ENCODE results near the gene RBFOX1. TPM values are rescaled to one million over a fixed set of nuclear protein-coding genes. Genes with fewer than 3 reads are reported as not detected.

RBFOX1 gene
- total RNA-seq, 4 donors from 2014 or later: 1.0 to 3.4 TPM; not detected in 2

DNA sequence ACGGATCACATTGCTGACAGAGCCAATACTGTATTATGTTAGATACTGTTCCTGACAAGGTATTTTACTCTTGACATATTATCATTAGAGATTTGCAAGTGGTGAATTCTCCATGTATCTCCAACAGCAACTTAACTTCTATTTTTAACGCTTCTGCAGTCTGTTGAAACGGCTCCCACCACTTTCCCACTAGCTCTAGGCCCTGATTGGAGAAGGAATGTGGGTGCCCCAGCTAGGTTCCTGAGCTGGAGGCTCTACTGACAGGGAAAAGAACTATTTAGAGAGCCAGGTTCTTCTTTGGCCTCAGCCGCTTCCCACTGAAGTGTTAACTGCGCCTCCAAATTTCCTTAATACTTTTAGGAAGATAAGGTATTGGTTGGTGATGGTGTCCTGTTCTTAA, 191.8 kb downstream of the RBFOX1 start:
- TF ChIP-seq, protein P1, sequence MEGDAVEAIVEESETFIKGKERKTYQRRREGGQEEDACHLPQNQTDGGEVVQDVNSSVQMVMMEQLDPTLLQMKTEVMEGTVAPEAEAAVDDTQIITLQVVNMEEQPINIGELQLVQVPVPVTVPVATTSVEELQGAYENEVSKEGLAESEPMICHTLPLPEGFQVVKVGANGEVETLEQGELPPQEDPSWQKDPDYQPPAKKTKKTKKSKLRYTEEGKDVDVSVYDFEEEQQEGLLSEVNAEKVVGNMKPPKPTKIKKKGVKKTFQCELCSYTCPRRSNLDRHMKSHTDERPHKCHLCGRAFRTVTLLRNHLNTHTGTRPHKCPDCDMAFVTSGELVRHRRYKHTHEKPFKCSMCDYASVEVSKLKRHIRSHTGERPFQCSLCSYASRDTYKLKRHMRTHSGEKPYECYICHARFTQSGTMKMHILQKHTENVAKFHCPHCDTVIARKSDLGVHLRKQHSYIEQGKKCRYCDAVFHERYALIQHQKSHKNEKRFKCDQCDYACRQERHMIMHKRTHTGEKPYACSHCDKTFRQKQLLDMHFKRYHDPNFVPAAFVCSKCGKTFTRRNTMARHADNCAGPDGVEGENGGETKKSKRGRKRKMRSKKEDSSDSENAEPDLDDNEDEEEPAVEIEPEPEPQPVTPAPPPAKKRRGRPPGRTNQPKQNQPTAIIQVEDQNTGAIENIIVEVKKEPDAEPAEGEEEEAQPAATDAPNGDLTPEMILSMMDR (IDR thresholded peaks at IDR 0.05): no peak
- TF ChIP-seq POLR2A (IDR thresholded peaks at IDR 0.05): no peak

DNA sequence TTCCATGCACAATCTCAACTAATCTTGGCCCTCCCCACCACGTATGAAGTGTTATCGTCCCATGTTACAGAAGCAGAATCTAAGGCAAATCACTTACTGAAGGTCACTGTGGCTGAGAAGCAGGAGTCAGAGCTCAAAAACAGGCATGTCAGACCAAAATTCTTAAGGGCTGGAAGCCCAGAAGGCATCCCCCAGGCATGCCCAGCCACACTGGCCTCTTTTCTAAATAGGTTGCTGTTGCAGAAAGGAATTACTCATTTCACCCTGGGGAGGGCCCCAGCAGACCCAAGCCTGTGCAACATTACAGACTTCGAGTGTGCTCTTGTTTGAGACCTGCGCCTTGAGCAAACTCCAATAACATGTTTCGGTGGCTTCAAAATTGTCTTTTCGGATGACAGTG, 194.1 kb downstream of the RBFOX1 start:
- Histone ChIP-seq H3K27me3 (no peaks in the 10 kb centered on the region), H3K27ac (no peak overlapping the region), H3K9me3 (no peaks in the 10 kb centered on the region), H3K4me3 (no peak overlapping the region), H3K4me1 (no peaks in the 10 kb centered on the region), H3K36me3 (no peaks in the 10 kb centered on the region)
- DNase-seq: no peak
- TF ChIP-seq POLR2A (IDR thresholded peaks at IDR 0.05): no peak
- TF ChIP-seq, protein P1 (IDR thresholded peaks at IDR 0.05): no peak

More for the DNA sequence above, 191.8 kb downstream of the RBFOX1 start:
- DNase-seq: no peak
- H3K4me3 ChIP-seq: no peak overlapping the region
- no peaks in the 10 kb centered on the region for H3K4me1 ChIP-seq
- H3K36me3 ChIP-seq: no peaks in the 10 kb centered on the region
- H3K9me3 ChIP-seq: no peaks in the 10 kb centered on the region
- H3K27ac ChIP-seq: no peak overlapping the region
- H3K27me3 ChIP-seq: no peaks in the 10 kb centered on the region

DNA sequence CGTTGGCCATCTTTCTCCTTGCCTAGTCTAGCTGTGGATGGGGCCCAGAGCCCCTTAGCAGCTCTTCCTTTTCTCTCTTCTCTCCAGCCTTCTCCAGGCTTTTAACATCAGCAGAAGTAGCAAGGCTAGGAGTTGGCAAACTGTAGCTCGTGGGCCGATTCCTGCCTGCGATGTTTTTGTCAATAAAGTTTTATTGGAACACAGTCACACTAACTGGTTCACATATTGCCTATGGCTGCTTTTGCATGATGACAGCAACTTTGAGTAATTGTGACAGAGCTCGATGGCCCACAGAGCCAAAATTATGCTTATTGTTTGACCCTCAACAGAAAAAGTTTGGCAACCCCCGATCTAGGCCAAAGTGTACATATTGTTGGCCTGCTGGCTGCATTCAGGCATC, 199.9 kb downstream of the RBFOX1 start:
- Histone ChIP-seq H3K36me3 (no peaks in the 10 kb centered on the region), H3K9me3 (no peaks in the 10 kb centered on the region), H3K4me1 (no peaks in the 10 kb centered on the region), H3K4me3 (no peak overlapping the region), H3K27ac (no peak overlapping the region), H3K27me3 (no peaks in the 10 kb centered on the region)
- no peak for TF ChIP-seq POLR2A (IDR thresholded peaks at IDR 0.05)
- TF ChIP-seq, protein P1 (IDR thresholded peaks at IDR 0.05): no peak
- no peak for DNase-seq

DNA sequence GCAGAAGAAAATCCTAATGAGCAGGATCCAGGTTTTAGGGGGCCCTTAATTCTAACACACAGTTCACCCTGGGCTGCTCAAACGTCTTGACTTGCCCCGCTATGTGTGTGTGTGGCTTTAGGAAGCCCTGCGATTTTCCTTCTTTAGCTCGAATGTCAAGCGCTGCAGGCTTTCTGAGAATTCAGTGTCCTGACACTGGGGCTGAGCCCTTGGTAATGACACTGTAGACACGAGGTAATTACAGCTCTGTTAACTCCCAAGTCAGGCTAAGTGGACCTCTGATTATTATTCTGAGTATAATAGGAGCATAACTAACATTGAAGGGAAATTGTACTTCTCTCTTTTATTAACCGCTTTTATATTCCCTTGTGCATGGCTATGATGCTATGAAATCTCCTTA, 202.1 kb downstream of the RBFOX1 start:
- H3K36me3 ChIP-seq: no peaks in the 10 kb centered on the region
- H3K4me3 ChIP-seq: no peak overlapping the region
- DNase-seq: no peak
- H3K27me3 ChIP-seq: no peaks in the 10 kb centered on the region
- no peak overlapping the region for H3K27ac ChIP-seq
- H3K9me3 ChIP-seq: no peaks in the 10 kb centered on the region
- H3K4me1 ChIP-seq: no peaks in the 10 kb centered on the region
- TF ChIP-seq, protein P1 (IDR thresholded peaks at IDR 0.05): no peak
- TF ChIP-seq POLR2A (IDR thresholded peaks at IDR 0.05): no peak

- H3K36me3 ChIP-seq: no peaks in the 10 kb centered on the region
- H3K27ac ChIP-seq: no peak overlapping the region
- H3K27me3 ChIP-seq: no peaks in the 10 kb centered on the region
- H3K9me3 ChIP-seq: no peaks in the 10 kb centered on the region
- TF ChIP-seq, protein P1 (IDR thresholded peaks at IDR 0.05): no peak
- no peak for TF ChIP-seq POLR2A (IDR thresholded peaks at IDR 0.05)
- no peak overlapping the region for H3K4me3 ChIP-seq
- H3K4me1 ChIP-seq: no peaks in the 10 kb centered on the region
- DNase-seq: no peak
These were observed 208.4 kb downstream of the RBFOX1 start for GRCh38 chr16:7541026-7541425.

DNA sequence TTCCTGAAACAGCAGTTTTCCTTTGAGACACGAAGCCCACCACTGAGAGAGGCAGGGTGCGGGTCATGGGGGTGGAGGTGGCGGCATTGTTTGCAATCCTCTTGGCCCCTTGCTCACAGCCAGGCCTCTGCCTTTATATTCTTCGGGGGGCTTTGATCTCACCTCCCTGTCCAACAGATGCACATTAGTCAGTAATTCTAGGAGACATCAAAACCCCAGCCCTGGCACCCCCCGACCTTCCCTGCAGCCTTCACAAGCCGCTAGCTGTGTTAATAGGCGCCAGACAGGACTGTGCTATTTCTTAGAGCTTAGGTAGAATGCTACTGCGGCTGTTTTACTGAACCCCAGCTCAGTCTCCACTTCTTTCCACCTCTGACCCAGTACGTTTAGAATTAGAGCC, 212.6 kb downstream of the RBFOX1 start:
- H3K4me3 ChIP-seq: no peak overlapping the region
- H3K9me3 ChIP-seq: no peaks in the 10 kb centered on the region
- H3K27ac ChIP-seq: no peak overlapping the region
- H3K36me3 ChIP-seq: no peaks in the 10 kb centered on the region
- H3K4me1 ChIP-seq: no peaks in the 10 kb centered on the region
- no peak for DNase-seq
- TF ChIP-seq POLR2A (IDR thresholded peaks at IDR 0.05): no peak
- TF ChIP-seq, protein P1 (IDR thresholded peaks at IDR 0.05): no peak
- H3K27me3 ChIP-seq: no peaks in the 10 kb centered on the region

All from Peyer's patch (tissue), 4 donors.